ENCODE measurements around the gene SLC10A3.
A peak's percentile ranks its signal among the peaks of the same experiment; 100 is the strongest.

Gene SLC10A3

DNA sequence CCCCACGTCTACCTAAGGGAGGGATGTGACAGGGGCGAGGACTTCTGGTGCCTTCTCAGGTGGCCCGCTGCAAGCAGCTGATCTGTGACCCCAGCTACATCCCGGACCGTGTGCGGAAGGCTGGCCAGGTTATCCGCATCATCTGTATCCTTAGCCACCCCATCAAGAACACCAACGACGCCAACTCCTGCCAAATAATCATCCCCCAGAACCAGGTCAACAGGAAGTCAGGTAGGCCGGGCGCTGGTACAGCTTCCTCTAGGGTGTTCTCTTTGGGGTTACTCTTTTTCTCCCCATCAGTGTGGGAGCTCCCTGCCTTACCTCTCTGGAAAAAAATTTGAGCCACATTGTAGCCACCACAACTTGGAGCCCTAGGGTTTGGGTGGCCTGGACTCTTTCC is 48.9 kb downstream of the SLC10A3 start:
- TF ChIP-seq, protein P1, sequence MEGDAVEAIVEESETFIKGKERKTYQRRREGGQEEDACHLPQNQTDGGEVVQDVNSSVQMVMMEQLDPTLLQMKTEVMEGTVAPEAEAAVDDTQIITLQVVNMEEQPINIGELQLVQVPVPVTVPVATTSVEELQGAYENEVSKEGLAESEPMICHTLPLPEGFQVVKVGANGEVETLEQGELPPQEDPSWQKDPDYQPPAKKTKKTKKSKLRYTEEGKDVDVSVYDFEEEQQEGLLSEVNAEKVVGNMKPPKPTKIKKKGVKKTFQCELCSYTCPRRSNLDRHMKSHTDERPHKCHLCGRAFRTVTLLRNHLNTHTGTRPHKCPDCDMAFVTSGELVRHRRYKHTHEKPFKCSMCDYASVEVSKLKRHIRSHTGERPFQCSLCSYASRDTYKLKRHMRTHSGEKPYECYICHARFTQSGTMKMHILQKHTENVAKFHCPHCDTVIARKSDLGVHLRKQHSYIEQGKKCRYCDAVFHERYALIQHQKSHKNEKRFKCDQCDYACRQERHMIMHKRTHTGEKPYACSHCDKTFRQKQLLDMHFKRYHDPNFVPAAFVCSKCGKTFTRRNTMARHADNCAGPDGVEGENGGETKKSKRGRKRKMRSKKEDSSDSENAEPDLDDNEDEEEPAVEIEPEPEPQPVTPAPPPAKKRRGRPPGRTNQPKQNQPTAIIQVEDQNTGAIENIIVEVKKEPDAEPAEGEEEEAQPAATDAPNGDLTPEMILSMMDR (IDR thresholded peaks at IDR 0.05; ENCODE audit: low read depth, low read length, missing control alignments), result no peak
- no peak for DNase-seq (ENCODE audit: extremely low read depth, low read depth)
- no peak overlapping the region for H3K4me3 ChIP-seq (replicated peaks; ENCODE audit: low read depth, low read length)

DNA sequence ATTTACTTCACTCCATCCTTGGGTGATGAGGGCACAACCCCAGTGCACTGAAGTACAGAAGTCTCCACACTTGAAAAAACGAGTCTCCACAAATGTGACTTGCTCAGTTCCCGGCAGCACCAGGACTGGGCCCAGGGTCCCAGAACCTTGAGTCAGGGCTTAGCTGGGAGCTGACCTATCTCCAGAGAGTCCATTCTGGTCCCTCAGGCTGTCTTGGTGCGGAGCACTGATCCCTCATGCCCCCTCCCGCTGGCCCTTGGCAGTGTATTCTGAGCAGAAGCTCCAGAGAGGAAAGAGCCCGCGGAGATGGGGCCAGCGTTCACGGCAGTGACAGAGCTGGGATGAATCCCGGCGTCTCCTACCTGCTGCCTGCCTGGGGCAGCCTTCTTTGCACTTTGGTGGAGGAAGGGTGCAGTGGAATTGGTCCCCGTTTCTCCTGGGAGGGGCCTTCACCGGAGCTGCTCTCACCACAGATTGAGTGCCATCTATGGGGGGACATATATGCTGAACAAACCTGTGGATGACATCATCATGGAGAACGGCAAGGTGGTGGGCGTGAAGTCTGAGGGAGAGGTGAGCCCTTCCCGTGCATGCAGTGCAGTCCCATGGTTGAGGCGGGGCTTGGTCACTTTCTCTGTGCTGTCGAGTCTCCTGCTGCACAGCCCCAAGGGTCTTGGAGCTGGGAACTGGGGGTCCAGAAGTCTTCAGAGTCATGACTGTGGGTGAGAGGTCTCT is 49.6 kb downstream of the SLC10A3 start:
- TF ChIP-seq, protein P1 (IDR thresholded peaks at IDR 0.05; ENCODE audit: low read depth, low read length, missing control alignments), result no peak
- no peak for DNase-seq (ENCODE audit: extremely low read depth, low read depth)

DNA sequence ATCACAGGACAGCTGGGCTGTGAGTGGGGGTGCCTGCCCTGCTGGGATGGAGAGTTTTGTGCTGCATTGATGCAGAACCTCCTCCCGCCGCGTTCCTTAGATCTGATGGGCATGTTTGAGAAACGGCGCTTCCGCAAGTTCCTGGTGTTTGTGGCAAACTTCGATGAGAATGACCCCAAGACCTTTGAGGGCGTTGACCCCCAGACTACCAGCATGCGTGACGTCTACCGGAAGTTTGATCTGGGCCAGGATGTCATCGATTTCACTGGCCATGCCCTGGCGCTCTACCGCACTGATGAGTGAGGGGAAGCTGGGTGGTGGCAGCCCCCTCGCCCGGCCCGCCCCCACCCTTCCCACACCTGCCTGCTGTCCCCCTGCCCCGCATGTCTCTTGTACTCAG is 50.6 kb downstream of the SLC10A3 start:
- H3K4me3 ChIP-seq (replicated peaks; ENCODE audit: low read depth, low read length), result no peak overlapping the region
- TF ChIP-seq, protein P1 (IDR thresholded peaks at IDR 0.05; ENCODE audit: low read depth, low read length, missing control alignments), result no peak
- DNase-seq (ENCODE audit: extremely low read depth, low read depth), result no peak

More for the DNA sequence above, 49.6 kb downstream of the SLC10A3 start:
- H3K4me3 ChIP-seq (replicated peaks; ENCODE audit: low read depth, low read length), result no peak overlapping the region

DNA sequence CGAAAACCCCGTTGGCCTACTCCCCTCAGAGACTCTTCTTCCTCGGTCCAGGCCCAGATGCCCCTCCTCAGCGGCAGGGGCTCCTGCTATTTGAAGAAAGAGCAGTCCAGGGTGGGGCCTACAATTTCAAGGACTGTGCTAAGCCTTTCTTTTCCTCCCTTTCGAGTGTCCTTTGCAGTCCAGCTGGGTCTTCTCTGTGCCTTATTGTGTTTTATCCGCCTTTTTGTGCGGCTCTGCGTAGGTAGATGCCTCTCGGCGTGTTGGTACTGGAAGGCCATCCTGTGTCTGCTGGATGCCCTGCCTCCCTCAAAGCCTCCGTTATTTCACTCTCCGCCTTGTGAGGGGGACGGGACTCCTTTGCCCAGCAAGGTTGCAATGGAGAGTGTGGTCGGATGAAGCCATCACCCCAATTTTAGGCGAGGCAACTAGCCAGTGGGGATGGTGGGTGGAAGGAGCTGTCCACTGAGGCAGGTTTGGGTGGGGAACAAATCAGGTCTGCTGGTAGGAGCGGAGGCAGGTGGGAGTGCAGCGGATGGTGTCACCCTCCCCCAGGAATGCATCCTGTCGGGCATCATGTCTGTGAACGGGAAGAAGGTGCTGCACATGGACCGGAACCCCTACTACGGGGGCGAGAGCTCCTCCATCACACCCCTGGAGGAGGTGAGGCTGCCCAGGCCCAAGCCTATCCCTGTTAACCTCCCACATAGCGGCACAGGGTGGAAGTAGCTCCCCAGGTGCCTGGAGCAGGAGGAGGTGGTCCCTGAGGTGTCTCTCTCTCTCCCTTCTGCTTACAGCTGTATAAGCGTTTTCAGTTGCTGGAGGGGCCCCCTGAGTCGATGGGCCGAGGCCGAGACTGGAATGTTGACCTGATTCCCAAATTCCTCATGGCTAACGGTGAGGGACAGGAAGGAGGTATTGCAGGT is 52.2 kb downstream of the SLC10A3 start:
- H3K4me3 ChIP-seq (replicated peaks; ENCODE audit: low read depth, low read length), result peak overlapping the region; percentile 50
- TF ChIP-seq, protein P1 (IDR thresholded peaks at IDR 0.05; ENCODE audit: low read depth, low read length, missing control alignments), result no peak
- DNase-seq (ENCODE audit: extremely low read depth, low read depth), result no peak
